GM21367 (cell line): ENCODE results near the gene GALNT17.
"Not testable (repeated sequence)": the region's sequence is repeated elsewhere in the genome, so short reads cannot be mapped to it uniquely, and the experiment has no call there.

ENCODE experiments used
- ATAC-seq: cut with Tn5 transposase; IDR thresholded peaks from one replicate; pipeline ENCODE4 v1.9.1; 2021; ENCODE audit not compliant: unreplicated experiment

The GALNT17 gene

GRCh38 chr7:71721742-71722141, 589.8 kb downstream of the GALNT17 start:
- ATAC-seq = no peak

DNA sequence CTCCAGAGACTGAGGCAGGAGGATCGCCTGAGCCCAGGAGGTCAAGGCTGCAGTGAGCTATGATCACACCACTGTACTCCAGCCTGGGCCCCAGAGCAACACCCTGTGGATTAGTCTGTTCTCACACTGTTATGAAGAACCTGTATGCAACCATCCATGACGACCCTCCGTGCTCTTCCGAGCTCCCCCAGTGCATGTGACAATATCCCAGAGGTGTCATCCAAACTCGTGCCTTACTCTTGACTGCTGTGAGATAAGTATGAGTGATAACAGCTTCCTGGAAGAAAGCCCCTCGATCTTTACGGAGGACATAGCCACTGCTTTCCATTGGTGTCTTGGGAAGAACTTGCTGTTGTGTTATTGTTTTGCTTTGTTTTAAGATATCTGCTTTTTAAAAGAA, 591.9 kb downstream of the GALNT17 start:
- ATAC-seq = no peak

GRCh38 chr7:71727347-71727746, 595.4 kb downstream of the GALNT17 start:
- ATAC-seq = no peak

- ATAC-seq = no peak
Observed at GRCh38 chr7:71731740-71732139, 599.8 kb downstream of the GALNT17 start.

GRCh38 chr7:71733107-71733870, 601.3 kb downstream of the GALNT17 start:
- ATAC-seq = peak; percentile 45

DNA sequence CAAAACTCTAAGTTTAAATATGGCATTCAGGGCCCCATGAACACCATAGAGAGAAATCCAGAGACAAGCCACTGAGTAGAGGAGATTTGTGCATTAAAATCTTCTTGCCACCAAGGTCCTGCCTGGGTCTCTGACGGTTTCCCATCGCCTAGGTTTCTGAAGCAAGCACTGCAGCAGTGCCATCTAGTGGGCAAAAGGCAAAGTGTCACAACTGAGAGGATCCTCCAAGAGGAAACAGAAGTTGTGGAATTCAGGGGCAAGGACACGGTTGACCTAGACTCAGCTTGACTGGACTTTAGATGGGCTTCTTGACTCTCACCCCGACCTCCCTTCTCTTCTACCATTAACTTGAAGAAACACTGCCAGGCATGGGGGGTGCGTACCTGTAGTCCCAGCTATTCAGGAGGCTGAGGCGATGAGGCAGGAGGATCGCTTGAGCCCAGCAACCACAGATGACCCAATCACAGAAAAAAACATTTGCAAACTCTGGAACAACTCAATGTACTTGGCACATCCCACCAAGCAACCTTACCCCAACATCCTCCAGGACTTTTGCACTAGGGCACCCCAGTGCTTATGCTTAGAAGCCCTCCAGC, 604.1 kb downstream of the GALNT17 start:
- ATAC-seq = no peak

DNA sequence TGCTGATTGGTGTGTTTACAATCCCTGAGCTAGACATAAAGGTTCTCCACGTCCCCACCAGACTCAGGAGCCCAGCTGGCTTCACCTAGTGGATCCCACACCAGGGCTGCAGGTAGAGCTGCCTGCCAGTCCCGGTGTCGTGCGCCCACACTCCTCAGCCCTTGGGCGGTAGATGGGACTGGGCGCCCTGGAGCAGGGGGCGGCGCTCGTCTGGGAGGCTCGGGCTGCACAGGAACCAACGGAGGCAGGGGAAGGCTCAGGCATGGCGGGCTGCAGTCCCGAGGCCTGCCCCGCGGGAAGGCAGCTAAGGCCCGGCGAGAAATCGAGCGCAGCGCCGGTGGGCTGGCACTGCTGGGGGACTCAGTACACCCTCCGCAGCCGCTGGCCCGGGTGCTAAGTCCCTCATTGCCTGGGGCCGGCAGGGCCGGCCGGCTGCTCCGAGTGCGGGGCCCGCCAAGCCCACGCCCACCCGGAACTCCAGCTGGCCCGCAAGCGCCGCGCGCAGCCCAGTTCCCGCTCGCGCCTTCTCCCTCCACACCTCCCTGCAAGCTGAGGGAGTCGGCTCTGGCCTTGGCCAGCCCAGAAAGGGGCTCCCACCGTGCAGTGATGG, 606.1 kb downstream of the GALNT17 start:
- not testable (repeated sequence) for ATAC-seq

DNA sequence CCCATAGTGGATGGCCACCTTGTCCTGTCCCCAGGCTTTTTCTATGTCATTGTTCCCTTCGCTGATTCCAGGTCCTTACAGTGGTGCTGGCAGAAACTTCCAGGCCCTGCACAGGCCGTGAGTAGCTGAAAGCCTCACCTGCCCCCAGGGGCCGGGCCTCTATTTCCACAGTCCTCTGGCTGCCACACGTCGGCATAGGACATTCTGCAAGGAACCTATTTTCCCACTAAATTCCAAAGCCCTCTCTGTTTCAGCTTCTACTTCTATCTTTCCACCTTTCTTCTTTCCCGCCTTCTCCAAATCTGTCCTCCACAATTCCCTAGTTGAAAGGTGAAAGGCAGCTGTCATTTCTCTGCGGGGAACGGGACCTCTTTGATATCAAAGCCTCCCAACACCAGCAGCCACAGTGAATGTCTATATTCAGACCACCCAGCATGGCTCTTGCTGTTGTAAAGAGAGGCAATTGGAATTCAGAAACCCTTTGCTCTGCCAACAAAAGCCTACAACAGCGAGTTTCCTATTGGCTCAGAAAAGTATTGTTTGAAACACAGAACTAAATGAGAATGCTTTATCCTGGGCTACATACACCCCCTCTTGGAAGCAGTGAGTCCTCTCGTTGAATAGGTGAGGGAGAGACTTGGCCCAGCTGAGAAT, 607.7 kb downstream of the GALNT17 start:
- ATAC-seq = no peak

DNA sequence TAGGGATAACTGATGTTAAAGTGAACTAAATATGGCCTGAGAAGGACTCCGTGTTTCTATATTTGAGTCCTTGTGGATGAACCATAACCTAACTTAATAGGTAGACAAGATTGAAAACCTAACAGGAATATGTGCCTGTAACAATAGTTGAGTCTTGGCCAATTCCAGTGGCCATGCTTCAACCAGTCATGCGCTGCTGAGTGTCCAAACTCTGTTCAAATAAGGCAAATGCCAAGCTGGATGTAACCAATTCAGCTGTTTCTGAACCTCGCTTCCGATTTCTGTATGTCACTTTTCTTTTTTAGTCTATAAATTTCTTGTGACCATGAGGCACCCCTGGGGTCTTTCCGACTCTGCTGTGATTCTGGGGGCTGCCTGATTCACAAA, 608.2 kb downstream of the GALNT17 start:
- ATAC-seq = no peak

- ATAC-seq = no peak
Observed at GRCh38 chr7:71746006-71746405, 614.1 kb downstream of the GALNT17 start.

GRCh38 chr7:71750290-71750689, 618.3 kb downstream of the GALNT17 start:
- no peak for ATAC-seq

GRCh38 chr7:71752171-71752935, 620.4 kb downstream of the GALNT17 start:
- ATAC-seq = no peak

DNA sequence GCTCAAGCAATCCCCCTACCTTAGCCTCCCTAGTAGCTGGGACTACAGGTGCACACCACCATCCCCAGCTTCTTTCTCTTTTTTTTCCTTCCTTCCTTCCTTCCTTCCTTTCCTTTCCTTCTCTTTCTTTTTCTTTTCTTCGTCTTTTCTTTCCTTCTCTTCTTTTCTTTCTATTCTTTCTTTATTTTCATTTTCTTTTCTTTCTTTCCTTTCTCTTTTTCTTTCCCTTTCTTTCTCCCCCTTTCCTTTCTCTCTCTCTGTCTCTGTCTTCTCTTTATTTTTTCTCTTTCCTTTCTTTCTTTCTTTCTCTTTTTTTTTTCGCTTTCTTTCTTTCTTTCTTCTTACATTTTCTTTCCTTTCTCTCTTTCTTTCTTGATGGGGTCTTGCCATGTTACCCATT, 621.3 kb downstream of the GALNT17 start:
- ATAC-seq = no peak

DNA sequence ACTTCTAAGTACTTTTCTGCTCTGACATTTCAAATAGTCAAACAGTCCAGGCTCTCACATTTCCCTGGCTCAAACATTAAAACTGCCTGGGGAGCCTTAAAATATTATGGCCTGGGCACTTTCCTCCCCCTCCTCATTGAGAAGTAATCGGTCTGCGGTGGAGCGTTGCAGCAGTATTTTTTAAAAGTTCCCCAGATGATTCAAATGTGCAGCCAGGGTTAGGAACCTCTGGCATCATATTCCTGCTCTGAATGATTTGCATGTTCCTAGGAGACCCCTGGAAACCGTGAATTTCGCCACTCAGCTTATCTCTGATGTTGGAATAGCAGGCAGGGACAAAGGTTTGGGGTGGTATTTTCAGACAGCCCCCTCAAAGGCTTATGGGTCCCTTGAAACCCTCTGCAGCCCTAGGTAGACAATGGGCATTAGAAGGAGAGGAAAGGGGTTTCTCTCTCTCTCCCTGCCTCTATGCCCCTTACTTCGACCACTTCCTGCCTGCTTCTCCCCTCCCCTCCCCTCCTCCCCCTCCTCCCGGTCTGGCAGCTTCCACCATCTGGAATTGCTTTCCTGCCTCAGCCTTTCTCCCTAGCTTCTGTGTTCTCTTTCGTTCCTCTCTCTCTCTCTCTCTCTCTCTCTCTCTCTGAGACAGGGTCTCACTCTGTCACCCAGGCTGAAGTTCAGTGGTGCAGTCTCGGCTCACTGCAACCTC, 622.2 kb downstream of the GALNT17 start:
- no peak for ATAC-seq

GRCh38 chr7:71754828-71755227, 622.9 kb downstream of the GALNT17 start:
- no peak for ATAC-seq

DNA sequence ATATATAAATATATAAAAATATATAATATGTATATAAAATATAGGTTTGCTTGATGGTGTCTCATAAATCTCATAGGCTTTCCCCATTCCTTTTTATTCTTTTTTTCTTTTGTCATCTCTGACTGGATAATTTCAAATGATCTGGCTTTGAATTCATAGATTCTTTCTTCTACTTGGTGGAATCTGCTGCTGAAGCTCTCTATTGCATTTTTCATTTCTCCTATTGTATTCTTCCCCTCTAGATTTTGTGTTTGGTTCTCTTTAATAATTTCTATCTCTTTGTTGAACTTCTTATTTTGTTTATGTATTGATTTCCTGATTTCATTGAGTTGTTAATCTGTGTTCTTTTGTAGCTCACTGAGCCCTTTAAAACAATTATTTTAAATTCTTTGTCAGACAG, 629.4 kb downstream of the GALNT17 start:
- no peak for ATAC-seq
